ENCODE results near the gene RTTN. TPM values are rescaled to one million over a fixed set of nuclear protein-coding genes. Genes with fewer than 3 reads are reported as not detected.

RTTN gene
- total and polyA plus RNA-seq, 4 donors = 1.1 to 14.3 (median 8.8) TPM

- Histone ChIP-seq H3K27ac (ENCODE audit: low read depth in 1 of 2, low read length in 2 of 2) (no peak overlapping the region), H3K36me3 (ENCODE audit: control insufficient read depth in 4 of 4, insufficient read depth in 3 of 4, low read depth in 1 of 4, low read length in 3 of 4) (peaks cover 4 to 21% (median 10%) of the 10 kb centered on the region in 4 donors), H3K27me3 (ENCODE audit: control insufficient read depth in 4 of 4, insufficient read depth in 4 of 4, low read length in 3 of 4) (no peaks in the 10 kb centered on the region), H3K9ac (ENCODE audit: low read depth in 1 of 2, low read length in 2 of 2) (no peak overlapping the region), H3K9me3 (ENCODE audit: control insufficient read depth in 4 of 4, low read length in 3 of 4) (no peaks in the 10 kb centered on the region), H3K4me1 (ENCODE audit: control insufficient read depth in 4 of 4, insufficient read depth in 4 of 4, low read length in 3 of 4) (no peaks in the 10 kb centered on the region), H3K4me3 (ENCODE audit: low read depth in 1 of 3, low read length in 3 of 3) (no peak overlapping the region)
- no peak for TF ChIP-seq JUND (IDR thresholded peaks at IDR 0.05)
- TF ChIP-seq RAD21 (IDR thresholded peaks at IDR 0.05) = no peak
- TF ChIP-seq TAF1 (conservative IDR thresholded peaks at IDR 0.05) = no peak
- TF ChIP-seq, protein P1, sequence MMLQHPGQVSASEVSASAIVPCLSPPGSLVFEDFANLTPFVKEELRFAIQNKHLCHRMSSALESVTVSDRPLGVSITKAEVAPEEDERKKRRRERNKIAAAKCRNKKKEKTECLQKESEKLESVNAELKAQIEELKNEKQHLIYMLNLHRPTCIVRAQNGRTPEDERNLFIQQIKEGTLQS (IDR thresholded peaks at IDR 0.05) = no peak
- no peak for TF ChIP-seq YY1 (IDR thresholded peaks at IDR 0.05)
- TF ChIP-seq HNF4G (IDR thresholded peaks at IDR 0.05) = no peak
- TF ChIP-seq MAX (IDR thresholded peaks at IDR 0.05) = no peak
- no peak for TF ChIP-seq FOXA1 (IDR thresholded peaks at IDR 0.05)
- no peak for TF ChIP-seq CTCF (IDR thresholded peaks at IDR 0.05; ENCODE audit: low read depth, low read length, missing input control)
- TF ChIP-seq, protein P2, sequence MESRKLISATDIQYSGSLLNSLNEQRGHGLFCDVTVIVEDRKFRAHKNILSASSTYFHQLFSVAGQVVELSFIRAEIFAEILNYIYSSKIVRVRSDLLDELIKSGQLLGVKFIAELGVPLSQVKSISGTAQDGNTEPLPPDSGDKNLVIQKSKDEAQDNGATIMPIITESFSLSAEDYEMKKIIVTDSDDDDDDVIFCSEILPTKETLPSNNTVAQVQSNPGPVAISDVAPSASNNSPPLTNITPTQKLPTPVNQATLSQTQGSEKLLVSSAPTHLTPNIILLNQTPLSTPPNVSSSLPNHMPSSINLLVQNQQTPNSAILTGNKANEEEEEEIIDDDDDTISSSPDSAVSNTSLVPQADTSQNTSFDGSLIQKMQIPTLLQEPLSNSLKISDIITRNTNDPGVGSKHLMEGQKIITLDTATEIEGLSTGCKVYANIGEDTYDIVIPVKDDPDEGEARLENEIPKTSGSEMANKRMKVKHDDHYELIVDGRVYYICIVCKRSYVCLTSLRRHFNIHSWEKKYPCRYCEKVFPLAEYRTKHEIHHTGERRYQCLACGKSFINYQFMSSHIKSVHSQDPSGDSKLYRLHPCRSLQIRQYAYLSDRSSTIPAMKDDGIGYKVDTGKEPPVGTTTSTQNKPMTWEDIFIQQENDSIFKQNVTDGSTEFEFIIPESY (IDR thresholded peaks at IDR 0.05) = no peak
- TF ChIP-seq EGR1 (IDR thresholded peaks at IDR 0.05; ENCODE audit: low read depth in 2 of 2) = no peak
- no peak for TF ChIP-seq REST (IDR thresholded peaks at IDR 0.05)
- WGBS = 82% methylated on average over 2 of the region's 2 CpGs
- DNase-seq (ENCODE audit: low spot score) = no peak
These were observed 69.9 kb downstream of the RTTN start for GRCh38 chr18:70135604-70136003.

- H3K36me3 ChIP-seq (ENCODE audit: control insufficient read depth in 4 of 4, insufficient read depth in 3 of 4, low read depth in 1 of 4, low read length in 3 of 4) = peaks cover 4 to 18% (median 8%) of the 10 kb centered on the region in 4 donors
- no peak overlapping the region for H3K9ac ChIP-seq (ENCODE audit: low read depth in 1 of 2, low read length in 2 of 2)
- no peak overlapping the region for H3K4me3 ChIP-seq (ENCODE audit: low read depth in 1 of 3, low read length in 3 of 3)
- H3K4me1 ChIP-seq (ENCODE audit: control insufficient read depth in 4 of 4, insufficient read depth in 4 of 4, low read length in 3 of 4) = no peaks in the 10 kb centered on the region
- H3K27ac ChIP-seq (ENCODE audit: low read depth in 1 of 2, low read length in 2 of 2) = no peak overlapping the region
- no peaks in the 10 kb centered on the region for H3K9me3 ChIP-seq (ENCODE audit: control insufficient read depth in 4 of 4, low read length in 3 of 4)
- TF ChIP-seq YY1 (IDR thresholded peaks at IDR 0.05) = no peak
- TF ChIP-seq, protein P2 (IDR thresholded peaks at IDR 0.05) = no peak
- TF ChIP-seq TAF1 (conservative IDR thresholded peaks at IDR 0.05) = no peak
- TF ChIP-seq FOXA2 (IDR thresholded peaks at IDR 0.05) = no peak
- no peak for TF ChIP-seq EGR1 (IDR thresholded peaks at IDR 0.05; ENCODE audit: low read depth in 2 of 2)
- no peak for TF ChIP-seq JUND (IDR thresholded peaks at IDR 0.05)
- no peak for TF ChIP-seq SP1 (IDR thresholded peaks at IDR 0.05)
- no peak for DNase-seq (ENCODE audit: low spot score)
- WGBS = 71% methylated on average over 2 of the region's 2 CpGs
- H3K27me3 ChIP-seq (ENCODE audit: control insufficient read depth in 4 of 4, insufficient read depth in 4 of 4, low read length in 3 of 4) = no peaks in the 10 kb centered on the region
These were observed 72.5 kb downstream of the RTTN start for GRCh38 chr18:70132999-70133398.
